G401.6 (cell line): ENCODE measurements around the gene OPN1SW.

Experiments
- FAIRE-seq: peaks from 2 replicates; lab custom pipeline; 2012; peaks lifted over from hg19 to GRCh38; lab: Jason Lieb, UNC

OPN1SW gene

GRCh38 chr7:128792471-128793180 is 17.0 kb upstream of the OPN1SW start:
- no peak for FAIRE-seq

GRCh38 chr7:128791972-128792327 is 16.4 kb upstream of the OPN1SW start:
- no peak for FAIRE-seq

DNA sequence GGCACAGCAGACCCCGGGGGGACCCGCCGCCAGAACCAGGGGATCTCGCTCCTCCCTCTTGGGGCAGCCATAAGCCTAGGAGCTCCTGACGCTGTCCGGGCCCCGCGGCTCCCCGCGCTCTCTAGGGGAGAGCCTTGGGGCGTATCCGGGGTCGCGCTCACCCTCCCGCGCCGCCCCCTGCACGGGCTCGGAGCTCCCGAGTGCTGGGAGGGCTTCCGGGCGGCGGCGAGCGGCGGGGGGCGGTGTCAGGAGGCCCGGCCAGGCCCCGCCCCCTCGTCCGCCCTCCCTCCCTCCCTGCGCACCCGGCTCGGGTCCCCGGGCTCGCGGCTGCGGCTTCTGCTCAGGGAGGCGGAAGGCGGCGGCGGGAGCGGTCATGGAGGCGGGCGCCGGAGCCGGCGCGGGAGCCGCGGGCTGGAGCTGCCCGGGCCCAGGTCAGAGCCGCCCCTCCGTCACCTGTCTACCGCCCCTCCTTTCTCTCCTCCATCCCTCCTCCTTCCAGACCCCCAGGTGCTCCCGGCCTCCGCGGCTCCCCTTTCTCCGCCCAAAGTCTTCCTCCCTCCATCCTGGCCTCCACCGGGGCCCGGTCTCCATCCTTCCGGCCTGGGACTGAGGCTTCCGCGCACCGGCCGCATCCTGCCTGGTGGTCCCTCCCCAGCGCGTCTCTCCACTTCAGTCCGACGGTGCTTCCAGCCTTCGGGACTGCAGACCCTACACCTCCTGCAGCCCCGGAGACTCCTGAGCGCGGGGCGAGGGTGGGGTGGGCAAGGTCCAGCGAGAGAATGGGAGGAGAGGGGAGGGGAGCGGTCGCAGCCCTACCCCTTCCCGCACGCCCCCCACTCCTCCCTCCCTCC is 15.8 kb upstream of the OPN1SW start, which contains the start of gene CCDC136:
Gene CCDC136, plus strand, starts transcription at position 848 of the 851 bp plus-strand sequence. CDS start 444 bp downstream, outside the sequence.
- FAIRE-seq, result no peak

DNA sequence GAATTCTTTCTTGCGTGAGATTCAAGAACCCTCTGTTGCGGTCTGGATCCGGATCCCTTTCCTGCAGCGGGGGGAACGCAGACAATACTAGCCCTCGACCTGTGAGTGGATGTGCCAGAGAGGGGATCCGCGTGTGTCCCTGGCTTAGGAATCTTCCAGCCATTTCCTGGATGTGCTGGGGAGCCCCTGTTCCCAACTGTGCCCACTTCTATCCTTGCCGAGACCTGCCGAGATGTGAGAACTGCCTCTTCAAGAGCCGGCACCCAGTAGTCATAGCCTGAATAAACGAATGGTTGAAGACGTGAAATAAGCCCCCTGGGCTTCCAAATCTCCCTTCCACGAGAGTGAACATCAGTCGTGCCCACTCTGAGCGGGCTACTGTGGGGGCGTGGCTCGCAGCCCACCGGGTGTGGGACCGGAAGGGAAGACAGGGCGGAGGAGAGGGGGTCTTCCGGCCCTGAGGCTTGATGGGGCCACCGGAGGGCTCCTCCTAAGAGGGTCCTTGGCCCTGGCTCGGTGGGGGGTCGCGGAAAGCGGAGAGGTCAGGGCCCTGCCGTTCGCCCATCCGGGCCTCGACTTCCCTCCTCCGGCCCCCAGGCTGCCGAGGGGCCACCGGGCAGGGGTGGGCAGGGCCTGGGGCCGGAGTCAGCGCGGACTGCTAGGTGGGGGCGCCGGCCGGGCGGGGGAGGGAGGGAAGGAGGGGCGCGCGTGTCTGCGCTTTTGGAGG is 14.9 kb upstream of the OPN1SW start:
- no peak for FAIRE-seq

- no peak for FAIRE-seq
Observed at GRCh38 chr7:128788446-128789412, 13.1 kb upstream of the OPN1SW start.

- FAIRE-seq, result no peak
Observed at GRCh38 chr7:128785738-128786137, 10.1 kb upstream of the OPN1SW start.

GRCh38 chr7:128783143-128783861 is 7.7 kb upstream of the OPN1SW start:
- no peak for FAIRE-seq

DNA sequence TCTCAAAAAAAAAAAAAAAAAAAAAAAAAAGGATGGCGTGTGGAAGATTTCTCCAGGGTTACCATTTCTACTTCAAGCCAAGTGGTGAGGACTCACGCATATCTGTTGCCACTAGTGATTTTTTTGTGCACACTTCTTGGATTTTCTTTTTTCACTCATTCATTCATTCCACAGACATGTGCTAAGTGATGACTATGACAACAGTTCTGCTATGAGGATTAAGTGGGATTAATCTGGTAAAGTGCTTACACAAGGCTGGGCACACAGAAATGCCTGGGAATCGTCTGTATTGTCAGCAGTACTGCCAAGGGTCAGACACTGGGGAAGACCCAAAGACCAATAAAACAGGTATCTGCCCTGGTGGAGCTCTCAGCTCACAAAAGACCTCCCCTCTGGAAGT is 6.3 kb upstream of the OPN1SW start:
- no peak for FAIRE-seq

DNA sequence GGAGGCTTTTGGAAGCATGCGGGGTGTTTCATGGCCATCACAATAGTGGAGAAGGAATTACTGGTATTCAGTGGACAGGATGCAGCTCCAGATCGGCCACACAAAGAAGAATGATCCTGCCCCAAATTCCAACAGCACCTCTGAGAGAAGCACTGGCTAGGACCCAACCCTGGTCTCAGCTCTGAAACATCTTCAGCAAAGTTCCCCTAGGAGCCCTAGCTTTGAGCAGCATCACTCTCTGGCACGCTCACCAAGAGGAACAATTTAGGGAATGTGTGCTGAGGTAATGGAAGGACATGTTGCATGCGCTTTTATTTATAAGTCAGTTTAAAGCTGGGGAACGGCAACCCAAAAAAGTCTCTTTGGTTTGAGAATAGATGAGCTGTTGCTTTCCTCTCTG is 5.5 kb upstream of the OPN1SW start:
- FAIRE-seq, result no peak

GRCh38 chr7:128778946-128779345 is 3.4 kb upstream of the OPN1SW start:
- no peak for FAIRE-seq

DNA sequence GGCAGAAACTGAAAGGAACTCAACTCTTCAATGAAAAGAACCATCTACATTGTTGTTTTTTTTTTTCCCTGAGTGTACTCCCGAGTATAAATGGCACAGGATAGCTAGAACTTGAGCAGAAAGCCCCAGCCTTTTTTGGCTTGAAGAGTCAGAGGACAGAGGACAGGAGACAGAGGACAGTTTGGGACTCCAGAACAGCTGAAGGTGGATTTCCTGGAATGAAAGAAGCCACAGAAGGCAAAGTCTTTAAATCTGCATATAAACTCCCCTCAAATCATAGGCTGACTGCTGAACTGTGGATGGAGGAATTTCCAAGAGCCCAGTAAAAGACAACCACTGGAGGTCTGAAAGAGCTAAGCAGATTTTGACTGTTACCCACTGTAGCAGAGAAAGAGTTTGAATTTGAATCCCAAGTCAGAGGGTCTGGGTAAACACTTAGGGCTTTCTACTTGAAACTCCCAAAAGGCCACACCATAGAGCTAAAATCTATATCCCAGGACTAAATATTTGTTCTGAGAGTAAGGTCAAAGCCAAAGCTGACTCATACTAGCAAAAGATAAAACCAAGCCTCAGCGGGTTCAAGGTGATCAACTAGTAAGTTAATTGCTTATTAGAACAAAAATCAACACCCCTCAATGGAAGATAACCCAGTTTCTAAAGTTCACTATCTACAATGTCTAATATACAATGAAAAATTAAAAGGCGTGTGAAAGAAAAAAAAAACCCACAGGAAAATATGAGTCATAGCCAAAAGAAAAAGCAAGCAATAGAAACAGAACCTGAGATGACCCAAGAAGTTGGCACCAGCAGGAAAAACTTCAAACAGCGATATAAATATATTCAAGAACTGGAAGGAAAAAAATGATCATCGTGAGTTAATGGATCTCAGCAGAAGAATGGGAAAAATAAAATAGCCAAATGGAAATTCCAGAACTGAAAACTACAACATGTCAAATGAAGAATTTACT is 1.8 kb upstream of the OPN1SW start:
- FAIRE-seq, result no peak

GRCh38 chr7:128774921-128775320 is 673 bp downstream of the OPN1SW start:
- FAIRE-seq, result no peak

- FAIRE-seq, result no peak
Observed at GRCh38 chr7:128774029-128774689, 1.4 kb downstream of the OPN1SW start.

DNA sequence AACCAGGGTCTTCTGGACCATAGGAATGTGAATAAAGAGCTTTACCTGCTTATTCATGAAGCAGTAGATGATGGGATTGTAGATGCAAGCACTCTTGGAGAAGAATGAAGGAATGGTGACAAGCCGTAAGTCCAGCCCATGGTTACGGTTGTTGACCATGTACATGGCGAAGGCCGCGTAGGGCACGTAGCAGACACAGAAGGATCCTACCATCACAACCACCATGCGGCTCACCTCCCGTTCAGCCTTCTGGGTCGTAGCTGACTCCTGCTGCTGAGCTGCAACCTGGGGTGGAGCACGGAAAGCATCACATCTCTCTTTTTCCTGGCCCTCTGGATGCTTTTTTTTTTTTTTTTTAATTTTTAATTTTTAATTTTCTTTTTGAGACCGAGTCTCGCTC is 2.0 kb downstream of the OPN1SW start:
- FAIRE-seq, result no peak

DNA sequence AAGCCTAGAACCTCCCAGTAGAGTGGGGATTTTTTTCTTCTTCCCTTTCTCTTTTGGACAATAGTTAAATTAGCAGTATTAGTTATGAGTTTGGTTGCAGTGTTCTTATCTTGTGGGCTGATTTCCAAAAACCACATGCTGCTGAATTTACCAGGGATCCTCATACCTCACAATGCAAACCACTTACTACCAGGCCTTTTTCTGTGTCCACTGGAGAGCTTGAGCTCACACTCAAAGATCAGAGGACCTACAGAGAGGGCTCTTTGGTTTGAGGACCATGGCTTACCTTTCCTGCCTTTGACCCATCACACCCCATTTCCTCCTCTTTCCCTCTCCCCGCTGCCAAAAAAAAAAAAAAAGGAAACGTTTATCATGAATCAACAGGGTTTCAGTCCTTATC is 5.4 kb downstream of the OPN1SW start:
- FAIRE-seq, result no peak

DNA sequence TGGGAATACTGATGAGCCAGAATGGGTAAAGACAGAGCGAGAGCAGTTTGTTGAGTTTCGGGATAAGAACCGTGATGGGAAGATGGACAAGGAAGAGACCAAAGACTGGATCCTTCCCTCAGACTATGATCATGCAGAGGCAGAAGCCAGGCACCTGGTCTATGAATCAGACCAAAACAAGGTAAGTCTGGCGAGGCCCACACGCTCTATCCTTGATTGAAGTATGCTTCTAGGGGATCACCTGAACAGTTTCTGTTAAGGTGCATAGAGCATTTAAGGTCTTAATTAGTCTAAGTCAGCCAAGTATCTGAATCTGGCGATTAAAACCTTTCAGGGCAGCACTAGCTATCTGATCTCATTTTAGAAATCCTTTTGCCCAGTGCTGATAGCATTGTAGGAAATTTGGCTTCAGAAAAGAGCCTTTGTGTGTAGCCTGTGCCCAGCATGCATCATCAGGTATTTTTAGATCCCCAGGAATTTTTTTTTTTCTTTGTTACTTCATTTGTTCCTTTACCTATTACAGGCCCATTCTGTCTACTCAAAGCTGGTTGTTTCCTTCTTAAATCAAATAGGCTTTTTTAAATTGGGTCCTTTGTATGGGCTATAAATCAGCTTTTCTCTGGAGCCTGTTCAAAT is 8.0 kb downstream of the OPN1SW start:
- no peak for FAIRE-seq

DNA sequence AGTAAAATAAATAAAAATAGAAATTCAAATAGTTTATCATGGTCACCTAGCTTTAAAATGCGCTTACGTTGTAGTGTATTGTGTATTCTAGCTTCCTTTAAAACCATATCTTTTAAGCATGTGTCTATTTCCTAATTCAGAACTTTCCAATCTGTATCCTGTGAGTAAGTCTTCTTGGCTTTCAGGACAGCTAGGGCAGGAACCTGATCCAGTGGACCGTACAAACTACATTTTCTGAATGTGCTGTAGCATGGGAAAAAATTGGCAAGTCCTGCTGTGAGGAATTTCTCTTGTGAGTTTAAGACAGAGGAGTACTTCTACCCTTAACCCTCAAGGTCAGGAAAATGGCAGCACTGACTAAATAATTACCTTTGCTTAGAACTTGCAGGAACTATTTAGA is 12.1 kb downstream of the OPN1SW start:
- FAIRE-seq, result no peak

DNA sequence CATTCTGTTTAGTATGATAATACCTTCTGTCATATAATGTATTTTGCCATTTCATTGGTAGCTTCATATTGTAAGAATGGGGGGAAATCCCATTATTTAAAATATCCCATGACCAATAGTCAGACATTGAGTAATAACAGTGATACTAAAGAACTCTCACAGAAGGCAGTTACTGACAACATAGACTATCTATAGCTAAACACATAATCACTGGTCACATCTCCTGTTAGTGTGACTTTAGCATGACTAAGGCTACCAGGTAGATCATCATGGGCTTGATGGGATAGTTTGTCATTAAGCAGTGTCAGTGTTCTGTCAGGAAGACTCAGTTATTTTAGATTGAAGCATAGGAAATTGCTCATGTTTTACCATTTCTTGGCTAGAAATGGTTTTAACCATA is 16.4 kb downstream of the OPN1SW start:
- FAIRE-seq, result no peak

- FAIRE-seq, result no peak
Observed at GRCh38 chr7:128758553-128758952, 17.0 kb downstream of the OPN1SW start.
